SH-SY5Y (cell line): Measurements from ENCODE around the gene ATP6V1C2.

ENCODE experiments used
- GATA2 ChIP-seq: IDR thresholded peaks from 2 replicates; pipeline ENCODE4 v1.6.1; 2011; ENCODE audit warnings: mild to moderate bottlenecking, low read depth, low read length
- GATA3 ChIP-seq: IDR thresholded peaks from 2 replicates; pipeline ENCODE4 v1.6.1; 2011; ENCODE audit warnings: low read depth, mild to moderate bottlenecking, low read length, moderate library complexity

DNA sequence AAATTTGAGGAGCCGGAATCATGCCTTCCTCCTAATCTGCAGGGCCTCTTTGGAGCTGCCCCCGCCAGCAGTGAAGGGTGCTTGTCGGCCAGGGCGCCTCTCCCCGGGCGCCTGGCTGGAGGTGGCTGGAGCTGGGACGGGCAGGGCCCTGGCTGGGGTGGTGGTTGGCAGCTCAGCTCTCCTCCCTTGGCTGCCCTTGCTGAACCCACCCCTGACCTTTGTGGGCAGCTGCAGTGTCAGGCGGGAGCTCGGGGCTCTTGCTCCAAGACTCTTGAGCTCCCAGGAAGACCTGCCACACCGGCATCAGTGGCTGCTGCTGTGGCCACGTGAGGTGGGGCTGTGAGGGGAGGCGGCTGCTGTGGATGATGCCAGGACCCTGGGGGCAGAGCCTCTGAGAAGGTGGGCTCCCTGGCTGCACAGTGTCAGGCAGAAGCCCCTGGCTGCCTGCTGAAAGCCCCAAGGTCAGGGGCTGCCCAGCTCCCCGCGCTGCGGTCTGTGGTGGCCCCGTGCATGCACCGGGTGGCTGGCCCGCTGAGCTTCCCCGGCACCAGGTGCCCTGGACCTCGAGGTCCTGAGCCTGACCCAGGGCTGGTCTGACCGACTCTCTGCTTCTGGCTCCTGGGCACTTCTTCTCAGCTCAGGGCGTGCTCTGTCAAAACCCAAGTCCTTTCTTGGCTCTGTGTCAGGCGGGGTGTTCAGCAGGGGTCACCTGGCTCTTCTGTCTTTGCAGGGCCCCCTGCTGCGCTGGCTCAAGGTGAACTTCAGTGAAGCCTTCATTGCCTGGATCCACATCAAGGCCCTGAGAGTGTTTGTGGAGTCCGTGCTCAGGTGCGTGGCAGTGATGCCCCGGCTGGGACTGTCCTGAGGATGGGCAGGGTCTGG, 56.7 kb downstream of the ATP6V1C2 start:
- TF ChIP-seq GATA2 (no peak), GATA3 (no peak)
